HT-29 (cell line): ENCODE measurements around the gene CAB39L. TPM values are rescaled to one million over a fixed set of nuclear protein-coding genes. Genes with fewer than 3 reads are reported as not detected.

Source experiments
- DNase-seq: peaks from one replicate; pipeline ENCODE4 v3.0.0-alpha.2; 2015; ENCODE audit warnings: low spot score
- total RNA-seq: library from RNA; depleted of rRNA; stranded (reverse); fragments of >200 nt; shearing (Covaris generic); gene quantifications from 2 replicates; pipeline ENCODE4 v1.2.3, GENCODE V29; 2014; rRNA removed

CAB39L gene
- 5.2 and 5.5 TPM in 2 replicates for total RNA-seq

- peak; percentile 100 for DNase-seq
Measured at GRCh38 chr13:49443704-49444523, at the start of gene CAB39L, which contains the start of gene SETDB2. CAB39L (minus strand) TSS chr13:49444064; CDS start chr13:49382910, 61,154 bp downstream. SETDB2 (plus strand) TSS chr13:49444274; CDS start chr13:49451894, 7,620 bp downstream.

DNA sequence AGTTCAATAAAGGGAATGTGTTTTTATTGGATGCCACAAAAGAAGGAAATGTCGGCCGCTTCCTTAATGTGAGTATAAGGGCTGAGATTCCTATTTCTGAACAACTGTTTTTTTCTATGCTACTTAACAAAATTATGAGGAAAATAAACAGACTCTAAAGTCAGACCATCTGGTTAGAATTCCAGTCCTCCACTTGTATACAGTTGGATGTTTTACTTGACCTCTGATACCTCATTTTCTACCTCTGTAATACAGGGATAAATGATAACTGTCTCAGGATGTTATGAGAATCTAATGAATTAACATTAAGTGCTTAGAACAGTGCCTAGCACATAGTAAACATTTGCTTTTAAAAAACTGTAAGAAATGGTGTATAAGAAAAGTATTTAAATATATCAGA lies 44.7 kb upstream of the CAB39L start:
- DNase-seq = no peak

DNA sequence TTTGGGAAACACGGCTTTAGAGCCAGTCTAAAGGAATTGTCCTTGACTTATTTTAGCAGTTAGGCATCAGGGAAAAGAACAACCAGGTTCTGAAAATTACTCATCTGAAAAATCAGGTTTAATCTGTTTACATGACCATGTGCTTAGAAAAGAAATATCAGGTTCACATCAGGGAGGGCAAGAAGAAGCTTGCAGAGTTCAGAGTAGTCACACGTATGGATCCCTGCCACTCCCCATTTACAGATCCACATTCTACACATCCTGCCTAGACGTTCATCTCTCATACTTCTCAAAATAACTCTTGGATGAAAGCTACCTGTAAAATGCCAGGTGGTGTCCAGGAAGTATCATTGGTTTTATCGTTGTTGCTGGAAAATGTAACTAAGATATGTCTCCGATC lies 37.9 kb upstream of the CAB39L start:
- DNase-seq = no peak

GRCh38 chr13:49476529-49476928 lies 32.7 kb upstream of the CAB39L start:
- DNase-seq = no peak

- DNase-seq = no peak
Measured at GRCh38 chr13:49472186-49472585, 28.3 kb upstream of the CAB39L start.

DNA sequence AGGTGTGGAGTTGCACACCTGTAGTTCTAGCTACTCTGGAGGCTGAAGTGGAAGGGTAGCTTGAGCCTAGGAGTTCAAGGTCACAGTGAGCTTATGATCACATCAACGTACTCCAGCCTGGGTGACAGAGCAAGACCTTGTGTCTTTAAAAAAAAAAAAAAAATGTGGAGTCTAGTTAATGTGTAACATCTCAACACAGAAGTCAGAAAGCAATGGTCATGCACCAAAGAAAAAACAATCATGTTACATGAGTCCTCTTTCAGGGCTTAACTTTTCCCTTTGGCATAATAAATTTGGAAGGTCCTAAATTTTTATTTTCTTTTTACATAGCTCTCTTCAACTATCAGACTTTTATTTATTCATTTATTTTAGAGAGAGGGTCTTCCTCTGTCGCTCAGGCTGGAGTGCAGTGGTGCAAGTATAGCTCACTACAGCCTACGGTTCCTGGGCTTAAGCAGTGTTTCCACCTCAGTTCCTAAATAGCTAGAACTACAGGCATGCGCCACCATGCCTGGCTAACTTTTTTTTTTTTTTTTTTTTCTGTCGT lies 22.5 kb upstream of the CAB39L start:
- DNase-seq = no peak

- no peak for DNase-seq
Measured at GRCh38 chr13:49464621-49465325, 20.9 kb upstream of the CAB39L start.

DNA sequence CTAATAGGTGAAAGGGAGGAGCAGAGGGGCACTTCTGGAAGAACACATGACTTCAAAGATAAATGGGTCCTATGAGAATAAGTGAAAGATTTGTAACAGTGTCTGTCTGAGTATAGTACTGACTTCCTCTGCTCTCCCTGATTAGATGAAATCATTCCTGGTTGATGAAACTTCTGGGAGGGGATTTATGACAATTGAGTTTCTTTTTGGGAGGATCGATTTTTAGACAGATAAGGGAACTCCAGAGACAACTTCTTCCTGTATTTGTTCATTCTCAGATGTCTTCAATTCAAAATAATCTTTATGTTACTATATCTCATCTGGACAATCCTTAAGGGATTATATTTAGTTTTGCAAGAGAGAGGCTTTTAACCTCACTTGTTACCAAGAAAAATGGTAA lies 20.2 kb upstream of the CAB39L start:
- DNase-seq = no peak

DNA sequence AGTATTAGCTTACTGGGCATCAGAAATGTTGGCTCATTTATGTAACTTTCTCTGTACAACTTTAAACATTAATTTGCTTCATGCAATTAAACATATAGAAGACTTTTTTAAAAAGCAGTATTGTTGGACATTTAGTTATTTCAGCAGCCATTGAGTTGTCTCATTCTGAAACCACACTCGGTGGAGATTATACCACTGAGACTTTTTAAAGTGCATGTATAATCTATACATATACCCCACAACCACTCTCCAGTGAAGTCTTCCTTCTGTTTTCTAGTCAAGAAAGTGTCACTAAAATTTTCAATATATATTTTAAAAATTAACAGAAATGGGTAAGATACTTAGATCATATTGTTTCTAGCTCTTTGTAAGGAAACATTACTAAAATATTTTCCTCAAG lies 15.7 kb upstream of the CAB39L start:
- DNase-seq = no peak

DNA sequence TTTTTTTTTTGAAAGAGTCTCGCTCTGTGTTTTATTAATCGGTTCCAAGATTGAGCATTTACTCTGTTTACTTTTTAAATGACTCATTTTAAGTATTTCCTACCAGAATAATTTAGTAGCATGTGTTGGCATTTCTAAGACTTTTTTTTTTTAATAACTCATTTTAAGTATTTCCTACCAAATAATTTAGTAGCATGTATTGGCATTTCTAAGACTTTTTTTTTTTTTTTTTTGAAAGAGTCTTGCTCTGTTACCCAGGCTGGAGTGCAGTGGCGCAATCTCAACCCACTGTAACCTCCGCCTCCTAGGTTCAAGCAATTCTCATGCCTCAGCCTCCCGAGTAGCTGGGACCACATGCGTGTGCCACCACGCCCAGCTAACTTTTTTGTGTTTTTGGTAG lies 13.4 kb upstream of the CAB39L start:
- DNase-seq = no peak

DNA sequence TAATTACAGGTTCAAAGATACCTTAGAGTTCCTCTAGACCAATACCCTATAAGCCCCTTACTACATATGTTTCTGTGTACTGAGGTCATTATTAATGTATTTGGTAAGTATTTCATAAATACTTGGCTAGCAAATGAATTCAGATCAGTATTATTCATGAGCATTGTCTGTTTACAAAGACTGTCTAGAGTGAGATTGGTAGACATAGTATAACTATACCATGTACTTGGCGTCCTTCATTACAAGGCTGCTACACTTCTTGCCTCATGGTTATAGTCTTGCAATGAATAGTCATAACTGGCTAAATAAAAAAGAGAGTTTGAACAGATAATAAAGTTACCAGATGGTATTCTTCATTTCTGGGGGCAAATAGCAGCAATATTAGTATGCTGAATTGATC lies 12.3 kb upstream of the CAB39L start:
- no peak for DNase-seq

DNA sequence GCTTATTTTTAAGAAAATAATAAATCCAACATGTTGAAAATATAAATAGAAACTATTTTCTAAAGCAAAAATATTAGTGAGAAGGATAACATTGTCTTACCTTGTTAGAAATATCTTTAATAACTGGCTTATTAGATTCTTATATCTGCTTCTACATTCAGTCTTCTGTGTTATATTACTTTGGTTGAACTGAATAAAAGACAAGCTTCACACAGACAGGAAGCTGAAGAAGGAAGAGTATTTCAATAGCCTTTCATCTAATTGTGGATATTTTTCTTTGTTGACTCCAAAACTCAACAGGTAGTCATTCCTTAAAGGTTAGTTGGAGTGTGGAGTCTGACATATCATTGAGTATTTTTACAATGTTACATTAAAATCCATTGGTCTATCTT lies 11.1 kb upstream of the CAB39L start:
- DNase-seq = no peak

DNA sequence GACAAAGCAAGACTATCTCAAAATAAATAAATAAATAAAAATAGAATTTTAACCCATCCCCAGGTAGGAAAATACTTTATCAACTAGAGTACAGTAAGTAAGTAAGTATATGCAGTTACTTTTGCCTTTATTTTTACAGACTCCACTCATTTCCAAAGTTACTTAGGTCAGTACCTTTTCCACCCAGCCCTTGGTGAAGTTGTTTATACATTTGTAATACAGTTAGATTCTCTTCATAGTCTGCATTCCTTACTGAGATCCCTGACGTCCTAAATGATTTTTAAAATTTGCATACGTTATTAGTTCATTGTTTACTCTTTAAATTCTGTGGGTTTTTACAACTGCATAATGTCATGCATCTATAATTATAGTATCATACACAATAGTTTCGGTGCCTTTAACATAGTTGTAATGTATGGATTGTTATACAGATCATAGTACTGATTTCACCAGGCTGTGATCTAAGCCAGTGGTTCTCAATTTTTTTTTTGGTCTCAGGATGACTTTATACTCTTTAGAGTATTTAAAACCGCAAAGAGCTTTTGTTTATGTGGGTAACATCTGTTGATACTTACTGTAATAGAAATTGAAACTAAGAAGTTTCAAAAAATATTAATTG lies 10.6 kb upstream of the CAB39L start:
- DNase-seq = no peak

GRCh38 chr13:49453465-49453864 lies 9.6 kb upstream of the CAB39L start:
- DNase-seq = no peak

- DNase-seq = no peak
Measured at GRCh38 chr13:49452725-49453457, 9.0 kb upstream of the CAB39L start.

DNA sequence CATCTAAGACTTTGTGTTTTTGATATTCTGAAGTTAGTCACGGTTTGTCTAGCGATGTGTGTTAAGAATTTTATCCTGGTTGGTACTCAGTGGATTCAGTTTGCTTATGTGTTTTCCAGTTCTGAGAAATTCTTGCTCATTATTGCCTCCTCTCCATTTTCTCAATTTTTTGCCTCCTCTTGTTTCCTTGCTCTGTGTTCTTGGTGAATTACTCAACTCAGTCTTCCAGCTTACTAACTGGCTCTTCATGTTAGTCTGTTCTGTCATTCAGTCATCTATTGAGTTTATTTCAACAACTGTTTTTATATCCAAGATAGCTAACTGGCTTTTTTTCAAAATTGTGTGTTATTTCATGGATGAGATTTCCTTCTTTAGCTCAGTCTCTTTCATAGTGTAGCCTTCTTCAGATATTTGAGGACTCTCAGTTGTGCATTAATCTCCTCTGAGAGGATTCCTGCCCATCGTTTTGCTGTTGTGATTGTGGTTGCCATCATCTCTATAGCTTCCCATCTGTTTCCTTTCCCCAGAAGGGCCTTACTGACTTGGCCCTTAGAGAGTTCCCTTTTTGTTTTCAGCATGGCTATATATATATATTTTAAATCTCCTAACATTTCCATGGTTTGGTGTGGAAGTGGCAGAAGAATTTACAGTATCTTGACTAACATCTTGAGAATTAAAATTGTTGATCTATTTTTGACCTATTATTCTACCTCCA lies 6.4 kb upstream of the CAB39L start:
- DNase-seq = no peak

DNA sequence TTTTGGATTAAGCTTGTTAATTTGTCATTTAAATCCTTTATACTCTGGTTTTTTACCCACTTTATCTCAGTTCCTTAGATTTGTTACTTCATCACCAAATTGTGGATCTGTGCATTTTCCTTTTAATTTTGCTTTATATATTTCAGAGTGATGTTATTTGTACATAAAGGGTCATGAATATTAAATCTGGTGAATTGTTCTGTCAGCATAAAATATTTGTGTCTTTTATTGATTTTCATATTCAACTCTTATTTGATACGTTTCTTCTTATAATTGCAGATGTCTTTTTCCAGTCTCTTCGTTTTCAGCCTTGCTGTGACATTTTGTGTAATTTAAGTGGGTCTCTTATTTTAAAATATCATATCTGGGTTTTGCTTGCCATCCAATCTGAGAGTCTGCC lies 4.9 kb upstream of the CAB39L start:
- DNase-seq = no peak

GRCh38 chr13:49446473-49446872 lies 2.6 kb upstream of the CAB39L start:
- DNase-seq = no peak

DNA sequence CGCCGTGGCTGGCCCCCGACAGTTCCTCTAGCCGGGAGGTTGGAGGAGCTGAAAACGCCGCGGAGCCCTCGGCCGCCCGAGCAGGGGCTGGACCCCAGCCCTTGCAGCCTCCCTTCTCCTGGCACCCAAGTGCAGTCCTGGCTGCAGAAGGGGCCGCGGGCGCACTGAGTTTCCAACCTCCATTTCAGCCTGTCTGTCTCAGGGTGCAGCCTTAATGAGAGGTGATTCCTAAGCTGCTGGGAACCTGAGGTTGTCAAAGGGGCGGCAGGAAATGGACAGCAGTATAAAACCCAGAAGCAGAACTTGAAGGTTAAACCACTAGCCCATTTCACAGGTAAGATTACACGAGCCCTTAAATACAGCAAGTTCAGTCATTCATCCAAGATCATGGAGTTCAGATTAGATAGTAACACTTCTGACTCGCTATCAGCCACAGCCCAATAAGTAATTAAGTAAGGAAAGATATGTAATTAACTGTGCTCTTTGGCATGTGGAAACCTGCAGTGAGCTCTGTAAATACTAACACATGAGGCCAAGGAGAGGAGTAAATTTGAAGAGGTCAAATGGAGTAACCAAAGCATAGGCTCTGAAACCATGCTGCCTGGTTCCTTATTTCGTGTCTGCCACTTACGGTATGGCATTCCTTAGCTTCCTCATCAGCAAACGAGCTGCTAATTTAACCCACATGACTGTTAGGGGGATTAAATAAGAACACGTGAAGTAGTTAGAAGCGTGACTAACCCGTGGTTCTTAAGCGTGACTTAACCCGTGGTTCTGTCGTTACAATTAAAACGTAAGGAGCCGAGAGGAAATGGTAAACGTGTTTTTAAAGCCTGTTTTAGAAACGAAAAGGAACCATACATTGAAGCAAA lies 896 bp upstream of the CAB39L start:
- peak; percentile 80 for DNase-seq

DNA sequence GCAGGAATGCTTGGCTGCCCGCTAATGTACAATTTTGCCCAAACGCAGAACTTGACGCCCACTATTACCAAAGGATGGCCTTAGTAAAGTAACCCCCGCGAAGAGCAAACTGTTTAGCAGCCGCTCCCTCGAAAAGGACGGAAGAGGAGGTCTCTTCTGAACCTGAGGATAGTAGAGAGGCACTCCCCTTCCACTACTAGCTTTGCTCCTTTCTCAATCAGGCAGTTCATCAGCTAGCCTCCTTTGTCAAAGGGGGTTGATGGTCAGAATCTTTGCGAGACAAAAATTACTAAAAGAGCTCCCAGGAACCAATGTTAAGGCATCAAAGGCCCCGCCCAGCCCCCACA lies 534 bp downstream of the CAB39L start:
- no peak for DNase-seq
